Measurements from ENCODE around the gene SLC6A17.

The SLC6A17 gene

DNA sequence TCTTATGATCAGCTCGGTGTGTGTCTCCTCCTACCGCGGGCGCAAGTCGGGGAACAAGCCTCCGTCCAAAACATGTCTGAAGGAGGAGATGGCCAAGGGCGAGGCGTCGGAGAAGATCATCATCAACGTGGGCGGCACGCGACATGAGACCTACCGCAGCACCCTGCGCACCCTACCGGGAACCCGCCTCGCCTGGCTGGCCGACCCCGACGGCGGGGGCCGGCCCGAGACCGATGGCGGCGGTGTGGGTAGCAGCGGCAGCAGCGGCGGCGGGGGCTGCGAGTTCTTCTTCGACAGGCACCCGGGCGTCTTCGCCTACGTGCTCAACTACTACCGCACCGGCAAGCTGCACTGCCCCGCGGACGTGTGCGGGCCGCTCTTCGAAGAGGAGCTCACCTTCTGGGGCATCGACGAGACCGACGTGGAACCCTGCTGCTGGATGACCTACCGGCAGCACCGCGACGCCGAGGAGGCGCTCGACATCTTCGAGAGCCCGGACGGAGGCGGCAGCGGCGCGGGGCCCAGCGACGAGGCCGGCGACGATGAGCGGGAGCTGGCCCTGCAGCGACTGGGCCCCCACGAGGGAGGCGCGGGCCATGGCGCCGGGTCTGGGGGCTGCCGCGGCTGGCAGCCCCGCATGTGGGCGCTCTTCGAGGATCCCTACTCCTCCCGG is 61.3 kb downstream of the SLC6A17 start (continued):
- TF ChIP-seq SNAI2 (CRISPR knock-in tag; IDR thresholded peaks at IDR 0.05), result no peak
- no peak for TF ChIP-seq ZC3H10 (CRISPR knock-in tag; IDR thresholded peaks at IDR 0.05)
- TF ChIP-seq TCF4 (CRISPR knock-in tag; IDR thresholded peaks at IDR 0.05; ENCODE audit: borderline replicate concordance), result no peak
- TF ChIP-seq ZFP30 (CRISPR knock-in tag; IDR thresholded peaks at IDR 0.05), result no peak
- no peak for TF ChIP-seq ZNF565 (CRISPR knock-in tag; conservative IDR thresholded peaks at IDR 0.05; ENCODE audit: low read depth)

GRCh38 chr1:110212169-110213142 is 62.2 kb downstream of the SLC6A17 start:
- no peak for TF ChIP-seq ZC3H10 (CRISPR knock-in tag; IDR thresholded peaks at IDR 0.05)
- no peak for TF ChIP-seq ZNF565 (CRISPR knock-in tag; conservative IDR thresholded peaks at IDR 0.05; ENCODE audit: low read depth)
- no peak for TF ChIP-seq ZFP3 (CRISPR knock-in tag; IDR thresholded peaks at IDR 0.05)
- no peak for TF ChIP-seq RARB (CRISPR knock-in tag; IDR thresholded peaks at IDR 0.05)
- no peak for TF ChIP-seq ZNF8 (CRISPR knock-in tag; IDR thresholded peaks at IDR 0.05)
- TF ChIP-seq ZNF70 (CRISPR knock-in tag; IDR thresholded peaks at IDR 0.05), result no peak
- TF ChIP-seq CSDC2 (CRISPR knock-in tag; IDR thresholded peaks at IDR 0.05), result no peak
- TF ChIP-seq TOX (CRISPR knock-in tag; IDR thresholded peaks at IDR 0.05; ENCODE audit: borderline replicate concordance), result no peak
- TF ChIP-seq PPARA (CRISPR knock-in tag; IDR thresholded peaks at IDR 0.05; ENCODE audit: borderline replicate concordance), result no peak
- TF ChIP-seq TCF4 (CRISPR knock-in tag; IDR thresholded peaks at IDR 0.05; ENCODE audit: borderline replicate concordance), result no peak
- no peak for TF ChIP-seq ZFP30 (CRISPR knock-in tag; IDR thresholded peaks at IDR 0.05)
- TF ChIP-seq ARNTL (CRISPR knock-in tag; IDR thresholded peaks at IDR 0.05; ENCODE audit: borderline replicate concordance, low read depth), result no peak
- no peak for TF ChIP-seq OSR1 (CRISPR knock-in tag; IDR thresholded peaks at IDR 0.05)
- no peak for TF ChIP-seq PATZ1 (CRISPR knock-in tag; IDR thresholded peaks at IDR 0.05; ENCODE audit: borderline replicate concordance)
- TF ChIP-seq, protein P1, sequence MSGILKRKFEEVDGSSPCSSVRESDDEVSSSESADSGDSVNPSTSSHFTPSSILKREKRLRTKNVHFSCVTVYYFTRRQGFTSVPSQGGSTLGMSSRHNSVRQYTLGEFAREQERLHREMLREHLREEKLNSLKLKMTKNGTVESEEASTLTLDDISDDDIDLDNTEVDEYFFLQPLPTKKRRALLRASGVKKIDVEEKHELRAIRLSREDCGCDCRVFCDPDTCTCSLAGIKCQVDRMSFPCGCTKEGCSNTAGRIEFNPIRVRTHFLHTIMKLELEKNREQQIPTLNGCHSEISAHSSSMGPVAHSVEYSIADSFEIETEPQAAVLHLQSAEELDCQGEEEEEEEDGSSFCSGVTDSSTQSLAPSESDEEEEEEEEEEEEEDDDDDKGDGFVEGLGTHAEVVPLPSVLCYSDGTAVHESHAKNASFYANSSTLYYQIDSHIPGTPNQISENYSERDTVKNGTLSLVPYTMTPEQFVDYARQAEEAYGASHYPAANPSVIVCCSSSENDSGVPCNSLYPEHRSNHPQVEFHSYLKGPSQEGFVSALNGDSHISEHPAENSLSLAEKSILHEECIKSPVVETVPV (CRISPR knock-in tag; IDR thresholded peaks at IDR 0.05), result no peak
- TF ChIP-seq ISL1 (CRISPR knock-in tag; IDR thresholded peaks at IDR 0.05), result no peak
- no peak for ATAC-seq

GRCh38 chr1:110213143-110213540 is 62.8 kb downstream of the SLC6A17 start:
- TF ChIP-seq BACH2 (CRISPR knock-in tag; IDR thresholded peaks at IDR 0.05; ENCODE audit: borderline replicate concordance) (no peak), ZC3H10 (CRISPR knock-in tag; IDR thresholded peaks at IDR 0.05) (no peak)
- no peak for ATAC-seq

DNA sequence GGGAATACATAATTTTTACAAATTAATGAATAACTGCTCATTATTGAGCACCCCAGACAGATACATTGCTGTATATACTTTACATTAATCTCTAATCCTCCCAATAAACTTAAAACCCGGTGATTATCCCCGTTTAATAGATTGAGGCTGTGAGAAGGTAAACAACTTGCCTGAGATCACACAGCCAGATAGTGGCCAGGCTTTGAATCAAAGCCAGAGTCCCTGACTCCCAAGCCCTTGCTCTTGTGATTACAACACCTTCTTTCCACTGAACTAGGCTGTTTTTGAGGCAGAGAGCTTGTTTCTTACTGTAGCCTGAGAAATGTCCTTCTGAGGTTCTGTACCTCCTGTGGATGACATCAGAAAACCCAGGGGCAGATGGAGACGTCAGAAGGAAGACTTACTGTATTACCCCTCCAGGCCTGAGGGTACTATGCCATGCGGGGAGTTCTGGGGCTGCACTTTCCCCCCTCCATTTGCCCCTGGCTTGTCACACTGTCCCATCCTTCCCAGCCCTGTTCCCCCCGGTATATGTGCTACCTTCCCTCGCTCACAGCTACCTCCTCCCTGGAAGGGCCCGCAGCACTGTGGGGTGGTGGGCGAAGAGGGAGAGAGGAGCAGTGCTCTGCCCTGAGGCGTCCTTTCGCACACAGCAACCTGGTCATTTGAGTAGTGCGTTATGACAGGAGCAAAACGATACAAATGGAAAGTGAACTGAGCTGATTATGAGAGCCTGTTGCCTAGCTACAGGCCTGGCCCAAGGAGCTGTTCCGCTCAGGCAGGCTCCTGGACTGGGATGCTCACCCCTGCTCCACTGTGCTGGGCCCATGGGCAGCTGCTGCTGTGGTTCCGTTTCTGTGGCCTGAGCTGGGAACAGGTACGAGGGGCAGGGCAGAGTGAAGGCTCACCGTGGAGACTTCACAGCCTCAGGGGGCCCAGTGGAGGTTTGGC is 64.4 kb downstream of the SLC6A17 start:
- ATAC-seq, result no peak
- no peak for TF ChIP-seq TCF4 (CRISPR knock-in tag; IDR thresholded peaks at IDR 0.05; ENCODE audit: borderline replicate concordance)
- TF ChIP-seq POU6F1 (CRISPR knock-in tag; IDR thresholded peaks at IDR 0.05; ENCODE audit: borderline replicate concordance, low read depth), result no peak
- no peak for TF ChIP-seq GLIS3 (CRISPR knock-in tag; IDR thresholded peaks at IDR 0.05)
- no peak for TF ChIP-seq ARNTL (CRISPR knock-in tag; IDR thresholded peaks at IDR 0.05; ENCODE audit: borderline replicate concordance, low read depth)
- TF ChIP-seq ZFP3 (CRISPR knock-in tag; IDR thresholded peaks at IDR 0.05), result no peak
- TF ChIP-seq CSDC2 (CRISPR knock-in tag; IDR thresholded peaks at IDR 0.05), result no peak
- TF ChIP-seq PPARA (CRISPR knock-in tag; IDR thresholded peaks at IDR 0.05; ENCODE audit: borderline replicate concordance), result no peak
- no peak for TF ChIP-seq BACH2 (CRISPR knock-in tag; IDR thresholded peaks at IDR 0.05; ENCODE audit: borderline replicate concordance)
- no peak for TF ChIP-seq ZFP30 (CRISPR knock-in tag; IDR thresholded peaks at IDR 0.05)
- TF ChIP-seq, protein P2, sequence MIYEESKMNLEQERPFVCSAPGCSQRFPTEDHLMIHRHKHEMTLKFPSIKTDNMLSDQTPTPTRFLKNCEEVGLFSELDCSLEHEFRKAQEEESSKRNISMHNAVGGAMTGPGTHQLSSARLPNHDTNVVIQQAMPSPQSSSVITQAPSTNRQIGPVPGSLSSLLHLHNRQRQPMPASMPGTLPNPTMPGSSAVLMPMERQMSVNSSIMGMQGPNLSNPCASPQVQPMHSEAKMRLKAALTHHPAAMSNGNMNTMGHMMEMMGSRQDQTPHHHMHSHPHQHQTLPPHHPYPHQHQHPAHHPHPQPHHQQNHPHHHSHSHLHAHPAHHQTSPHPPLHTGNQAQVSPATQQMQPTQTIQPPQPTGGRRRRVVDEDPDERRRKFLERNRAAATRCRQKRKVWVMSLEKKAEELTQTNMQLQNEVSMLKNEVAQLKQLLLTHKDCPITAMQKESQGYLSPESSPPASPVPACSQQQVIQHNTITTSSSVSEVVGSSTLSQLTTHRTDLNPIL (CRISPR knock-in tag; IDR thresholded peaks at IDR 0.05; ENCODE audit: low read depth), result no peak
- TF ChIP-seq OSR1 (CRISPR knock-in tag; IDR thresholded peaks at IDR 0.05), result no peak
- no peak for TF ChIP-seq ZNF70 (CRISPR knock-in tag; IDR thresholded peaks at IDR 0.05)
- TF ChIP-seq, protein P1 (CRISPR knock-in tag; IDR thresholded peaks at IDR 0.05), result no peak
- TF ChIP-seq ZNF565 (CRISPR knock-in tag; conservative IDR thresholded peaks at IDR 0.05; ENCODE audit: low read depth), result no peak
- no peak for TF ChIP-seq PATZ1 (CRISPR knock-in tag; IDR thresholded peaks at IDR 0.05; ENCODE audit: borderline replicate concordance)
